Effector memory CD8-positive, alpha-beta T cell (primary cell): ENCODE measurements around the gene SAA1.
A peak's percentile ranks its signal among the peaks of the same experiment; 100 is the strongest.

Experiments used
- ATAC-seq: fragments of 150-1000 bp; cut with Tn5 transposase; replicated peaks from 2 replicates; pipeline ENCODE4 v1.10.0; 2021; ENCODE audit warnings: mild to moderate bottlenecking, moderate library complexity
- DNase-seq, 3 experiments: peaks; one replicate each; pipeline ENCODE4 v3.0.0; 2021
- H3K27ac Mint-ChIP-seq, 2 donors: one replicate each; pipeline ENCODE4 v1.8.0; 2022; ENCODE audit warnings: mild to moderate bottlenecking in 2 of 2, mixed read lengths in 2 of 2, moderate library complexity in 2 of 2
- H3K27me3 Mint-ChIP-seq, 2 donors: one replicate each; pipeline ENCODE4 v1.8.0; 2022; ENCODE audit warnings: mixed read lengths in 2 of 2
- H3K36me3 Mint-ChIP-seq: one replicate; pipeline ENCODE4 v1.8.0; 2022; ENCODE audit warnings: mild to moderate bottlenecking, moderate library complexity, mixed read lengths; ENCODE audit not compliant: insufficient read depth
- H3K4me1 Mint-ChIP-seq, 2 donors: one replicate each; pipeline ENCODE4 v1.8.0; 2022; ENCODE audit warnings: low read depth in 2 of 2, mixed read lengths in 2 of 2
- H3K4me3 Mint-ChIP-seq, 2 donors: one replicate each; pipeline ENCODE4 v1.8.0; 2022; ENCODE audit warnings: mild to moderate bottlenecking in 2 of 2, mixed read lengths in 2 of 2, moderate library complexity in 2 of 2
- H3K9me3 Mint-ChIP-seq, 2 donors: one replicate each; pipeline ENCODE4 v1.8.0; 2022; ENCODE audit warnings: mixed read lengths in 2 of 2

The SAA1 gene

DNA sequence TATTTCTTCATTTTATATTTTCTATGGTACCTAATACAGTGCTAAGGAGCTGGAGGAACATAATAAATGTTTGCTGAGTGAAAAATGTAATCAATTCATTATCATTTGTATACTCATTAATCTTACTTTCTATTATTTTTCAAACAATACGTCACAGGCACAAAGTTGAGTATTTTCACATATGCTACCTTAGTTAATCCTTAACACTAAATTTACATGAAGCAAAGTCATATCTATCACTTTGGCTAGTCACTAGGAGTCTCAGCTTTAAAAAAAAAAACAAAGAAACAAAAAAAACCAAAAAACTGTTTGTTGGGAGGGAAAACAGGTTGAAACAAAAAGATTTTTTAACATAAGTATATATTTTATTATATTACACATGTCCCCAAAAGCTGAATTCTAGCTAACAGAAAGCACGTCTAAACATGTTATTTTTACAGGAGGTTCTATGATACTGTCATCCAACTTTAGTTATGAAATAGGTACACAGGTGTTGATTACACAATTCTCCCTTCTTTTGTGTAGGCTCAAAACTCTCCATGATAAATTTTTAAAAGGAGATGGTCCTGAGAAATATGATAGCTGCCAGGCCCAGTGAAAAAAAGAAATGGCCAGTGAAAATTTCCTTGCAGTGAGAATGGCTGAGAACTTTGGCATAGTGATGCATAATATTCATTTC is 41.5 kb downstream of the SAA1 start:
- Mint-ChIP-seq H3K27ac (peak overlapping the region in 1 of 2 donors; percentile 31), H3K27me3 (no peaks in the 10 kb centered on the region), H3K4me3 (no peak overlapping the region), H3K9me3 (no peaks in the 10 kb centered on the region), H3K36me3 (peaks cover 76% of the 10 kb centered on the region), H3K4me1 (no peaks in the 10 kb centered on the region)
- DNase-seq (no peak), ATAC-seq (no peak)

DNA sequence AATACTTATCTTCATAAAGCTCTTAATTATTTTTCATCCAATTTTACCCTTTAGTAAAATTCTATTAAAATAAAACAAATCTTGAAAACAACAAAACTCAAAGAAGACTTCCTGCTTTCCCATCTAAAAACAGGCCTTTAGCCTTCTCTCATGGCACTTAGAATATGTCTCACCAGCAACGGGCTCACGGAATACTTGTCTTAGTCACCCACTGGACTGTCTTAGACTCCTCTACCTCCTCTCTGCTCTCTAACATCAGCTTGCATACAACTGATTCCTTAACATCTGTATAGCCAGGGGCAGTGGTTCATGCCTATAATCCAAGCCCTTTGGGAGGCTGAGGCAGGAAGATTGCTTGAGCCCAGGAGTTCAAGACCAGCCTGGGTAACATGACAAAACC is 42.2 kb downstream of the SAA1 start:
- H3K27me3 Mint-ChIP-seq, result no peaks in the 10 kb centered on the region
- H3K36me3 Mint-ChIP-seq, result peaks cover 78% of the 10 kb centered on the region

DNA sequence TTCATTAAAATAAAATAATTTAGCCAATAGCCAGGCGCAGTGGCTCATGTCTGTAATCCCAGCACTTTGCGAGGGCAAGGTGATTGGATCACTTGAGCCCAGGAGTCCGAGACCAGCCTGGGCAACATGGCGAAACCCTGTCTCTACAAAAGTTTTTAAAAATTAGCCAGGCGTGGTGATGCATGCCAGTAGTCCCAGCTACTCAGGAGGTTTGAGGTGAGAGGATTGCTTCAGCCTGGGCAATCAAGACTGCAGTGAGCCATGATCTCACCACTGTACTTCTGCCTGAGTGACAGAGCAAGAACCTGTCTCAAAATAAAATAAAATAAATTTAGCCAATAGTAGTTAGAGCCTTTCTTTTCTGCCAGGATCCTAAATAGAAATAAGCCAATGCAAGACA is 43.6 kb downstream of the SAA1 start:
- no peaks in the 10 kb centered on the region for H3K27me3 Mint-ChIP-seq
- peaks cover 79% of the 10 kb centered on the region for H3K36me3 Mint-ChIP-seq
- no peak overlapping the region for H3K27ac Mint-ChIP-seq
- no peaks in the 10 kb centered on the region for H3K4me1 Mint-ChIP-seq
- no peak for DNase-seq
- H3K4me3 Mint-ChIP-seq, result no peak overlapping the region
- H3K9me3 Mint-ChIP-seq, result no peaks in the 10 kb centered on the region
- no peak for ATAC-seq

More for the DNA sequence above, 42.2 kb downstream of the SAA1 start:
- Mint-ChIP-seq H3K27ac (peak overlapping the region in 1 of 2 donors; percentile 41), H3K4me3 (no peak overlapping the region), H3K9me3 (no peaks in the 10 kb centered on the region), H3K4me1 (no peaks in the 10 kb centered on the region)
- ATAC-seq (no peak), DNase-seq (no peak)

DNA sequence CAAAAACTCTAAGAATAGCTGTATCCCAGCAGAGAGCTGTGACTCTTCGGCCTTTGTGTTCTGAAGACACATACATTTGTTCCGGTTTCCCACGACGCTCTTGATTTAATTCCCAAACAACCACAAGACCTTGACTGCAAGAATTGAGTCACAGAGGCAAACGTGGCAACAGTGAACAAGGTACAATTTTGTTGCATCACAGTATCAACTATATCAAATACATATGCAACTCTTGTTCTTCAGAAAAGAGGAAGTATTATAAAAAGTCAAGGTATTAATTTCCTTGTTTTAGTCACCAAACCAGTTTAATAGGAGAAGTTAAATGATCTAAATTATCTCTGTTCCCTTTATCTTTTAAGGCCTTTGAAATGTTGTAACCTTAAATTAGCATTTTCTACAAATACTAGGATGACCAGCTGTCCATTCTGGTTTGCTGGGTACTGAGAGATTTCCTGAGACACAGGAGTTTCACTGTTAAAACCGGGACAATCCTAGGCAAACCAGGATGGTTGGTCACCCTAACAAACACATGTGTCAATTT is 44.8 kb downstream of the SAA1 start:
- no peak overlapping the region for H3K4me3 Mint-ChIP-seq
- no peaks in the 10 kb centered on the region for H3K27me3 Mint-ChIP-seq
- no peaks in the 10 kb centered on the region for H3K9me3 Mint-ChIP-seq
- no peak for DNase-seq
- peaks cover 67% of the 10 kb centered on the region for H3K36me3 Mint-ChIP-seq
- no peak for ATAC-seq
- H3K27ac Mint-ChIP-seq, result peak overlapping the region in 1 of 2 donors; percentile 4
- no peaks in the 10 kb centered on the region for H3K4me1 Mint-ChIP-seq

DNA sequence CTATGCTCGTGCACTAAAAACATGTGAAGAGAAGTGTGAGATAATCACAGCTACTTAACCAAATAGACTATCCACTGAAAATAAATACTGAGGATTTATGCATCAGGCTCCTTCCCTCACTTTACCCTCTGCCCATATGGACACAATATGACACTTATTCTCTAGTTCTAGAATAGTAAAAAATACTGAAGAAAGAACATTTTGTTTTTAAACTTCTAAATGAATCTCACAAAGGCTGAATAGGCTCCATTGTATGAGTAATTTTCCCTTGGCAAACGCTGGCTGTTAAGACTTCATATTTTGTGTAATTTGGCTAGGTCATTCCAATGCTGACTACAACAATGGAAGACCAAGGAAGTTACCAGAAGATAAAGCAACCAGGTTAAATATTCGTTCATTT is 45.9 kb downstream of the SAA1 start:
- H3K36me3 Mint-ChIP-seq, result peaks cover 58% of the 10 kb centered on the region
- DNase-seq, result no peak
- H3K27me3 Mint-ChIP-seq, result no peaks in the 10 kb centered on the region
- no peak overlapping the region for H3K27ac Mint-ChIP-seq
- ATAC-seq, result no peak
- H3K9me3 Mint-ChIP-seq, result no peaks in the 10 kb centered on the region
- no peak overlapping the region for H3K4me3 Mint-ChIP-seq
- no peaks in the 10 kb centered on the region for H3K4me1 Mint-ChIP-seq

DNA sequence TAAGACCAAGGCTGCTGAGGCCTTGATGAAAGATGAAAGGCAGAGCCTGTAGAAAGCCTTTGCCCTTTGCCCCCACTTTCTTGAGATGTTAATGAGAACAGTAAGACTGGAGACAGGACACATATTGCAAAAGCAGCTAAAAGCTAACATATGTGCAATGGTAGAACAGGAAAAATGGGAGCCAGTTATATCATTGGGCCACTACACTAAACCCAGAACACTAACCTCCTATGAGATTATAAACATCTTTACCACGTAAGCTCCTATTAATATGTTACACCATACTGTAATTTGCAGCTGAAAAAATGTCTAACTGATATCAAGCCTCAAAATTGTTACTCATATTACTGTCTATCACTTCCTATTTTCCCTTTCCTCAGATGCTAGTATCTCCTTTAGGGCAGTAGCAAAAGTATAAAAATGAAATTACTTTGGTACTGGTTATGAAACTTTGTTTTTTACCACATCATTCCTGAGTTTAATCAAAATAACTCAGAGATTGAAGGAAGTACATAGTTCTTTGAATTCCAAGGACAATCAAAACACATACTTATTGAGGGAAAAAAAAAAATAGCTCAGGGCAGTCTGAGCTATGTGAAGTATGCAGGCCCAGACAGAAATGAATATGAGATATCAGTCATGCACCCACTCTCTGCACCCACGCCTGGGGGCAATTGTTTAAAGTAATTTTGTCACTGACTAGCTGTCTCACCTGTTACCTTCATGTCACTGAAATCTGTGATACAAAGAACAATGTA is 46.8 kb downstream of the SAA1 start:
- DNase-seq, result no peak
- H3K4me3 Mint-ChIP-seq, result no peak overlapping the region
- peaks cover 0 to 4% of the 10 kb centered on the region in 2 donors for H3K4me1 Mint-ChIP-seq

DNA sequence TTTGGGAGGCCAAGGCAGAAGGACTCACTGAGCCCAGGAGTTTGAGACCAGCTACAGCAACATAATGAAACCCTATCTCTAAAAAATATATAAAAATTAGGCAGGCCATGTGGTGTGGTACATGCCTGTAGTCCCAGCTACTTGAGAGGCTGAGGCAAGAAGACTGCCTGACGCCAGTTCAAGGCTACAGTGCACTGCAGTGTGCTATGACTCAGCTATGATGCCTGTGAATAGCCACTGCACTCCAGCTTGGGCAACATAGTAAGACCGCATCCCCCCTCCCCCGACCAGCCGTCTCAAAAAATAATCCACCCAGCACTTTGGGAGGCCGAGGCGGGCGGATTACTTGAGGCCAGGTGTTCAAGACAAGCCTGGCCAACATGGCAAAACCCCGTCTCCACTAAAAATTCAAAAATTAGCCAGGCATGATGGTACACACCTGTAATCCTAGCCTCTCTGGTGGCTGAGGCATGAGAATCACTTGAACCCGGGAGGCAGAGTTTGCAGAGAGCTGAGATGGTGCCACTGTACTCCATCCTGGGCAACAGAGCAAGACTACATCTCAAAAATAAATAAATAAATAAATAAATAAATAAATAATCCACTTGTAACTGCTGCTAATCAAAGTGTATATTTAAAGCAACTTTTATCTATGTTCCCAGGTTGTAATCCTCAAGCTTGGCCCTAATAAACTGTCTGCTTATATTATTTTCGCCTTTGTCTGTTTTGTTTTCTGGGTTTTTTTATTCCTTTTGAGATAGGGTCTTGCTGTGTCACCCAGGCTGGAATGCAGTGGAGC is 48.1 kb downstream of the SAA1 start:
- no peak for ATAC-seq
- Mint-ChIP-seq H3K36me3 (peaks cover 37% of the 10 kb centered on the region), H3K9me3 (no peaks in the 10 kb centered on the region), H3K4me3 (no peak overlapping the region), H3K4me1 (peaks cover 3 to 12% of the 10 kb centered on the region in 2 donors), H3K27ac (peak overlapping the region in 1 of 2 donors; percentile 35), H3K27me3 (no peaks in the 10 kb centered on the region)
- DNase-seq, result no peak

More for the DNA sequence above, 46.8 kb downstream of the SAA1 start:
- ATAC-seq, result no peak
- no peaks in the 10 kb centered on the region for H3K27me3 Mint-ChIP-seq
- H3K36me3 Mint-ChIP-seq, result peaks cover 51% of the 10 kb centered on the region
- H3K9me3 Mint-ChIP-seq, result no peaks in the 10 kb centered on the region
- H3K27ac Mint-ChIP-seq, result no peak overlapping the region

DNA sequence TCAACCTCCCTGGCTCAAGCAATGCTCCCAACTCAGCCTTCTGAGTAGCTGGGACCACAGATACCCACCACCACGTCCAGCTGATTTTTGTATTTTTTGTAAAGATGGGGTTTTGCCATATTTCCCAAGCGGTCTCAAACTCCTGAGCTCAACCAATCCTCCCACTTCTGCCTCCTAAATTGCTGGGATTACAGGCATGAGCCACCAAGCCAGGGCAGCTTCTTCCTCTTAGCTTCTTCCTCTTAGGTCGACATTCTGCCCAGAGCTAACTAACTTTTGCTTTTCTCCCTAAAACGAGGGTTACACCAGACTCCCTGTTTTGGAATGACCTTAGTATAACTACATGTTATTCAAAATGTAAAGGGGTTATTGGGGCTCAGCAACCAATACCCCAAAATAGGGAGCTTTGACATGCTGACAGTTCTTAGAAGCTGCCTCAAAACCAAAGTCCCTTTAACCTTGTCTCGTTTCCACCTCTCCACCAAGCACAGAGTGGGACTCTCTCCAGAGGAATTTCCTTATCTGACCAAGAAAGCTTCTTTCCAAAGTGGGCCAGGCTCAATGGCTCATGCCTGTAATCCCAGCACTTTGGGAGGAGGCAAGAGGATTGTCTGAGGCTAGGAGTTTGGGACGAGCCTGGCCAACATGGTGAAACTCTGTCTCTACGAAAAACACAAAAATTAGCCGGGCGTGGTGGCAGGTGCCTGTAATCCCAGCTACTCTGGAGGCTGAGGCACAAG is 48.9 kb downstream of the SAA1 start:
- Mint-ChIP-seq H3K36me3 (peaks cover 30% of the 10 kb centered on the region), H3K4me3 (no peak overlapping the region), H3K27ac (peak overlapping the region in 1 of 2 donors; percentile 35), H3K4me1 (peaks cover 9 to 20% of the 10 kb centered on the region in 2 donors), H3K9me3 (no peaks in the 10 kb centered on the region), H3K27me3 (no peaks in the 10 kb centered on the region)
- no peak for DNase-seq
- no peak for ATAC-seq

DNA sequence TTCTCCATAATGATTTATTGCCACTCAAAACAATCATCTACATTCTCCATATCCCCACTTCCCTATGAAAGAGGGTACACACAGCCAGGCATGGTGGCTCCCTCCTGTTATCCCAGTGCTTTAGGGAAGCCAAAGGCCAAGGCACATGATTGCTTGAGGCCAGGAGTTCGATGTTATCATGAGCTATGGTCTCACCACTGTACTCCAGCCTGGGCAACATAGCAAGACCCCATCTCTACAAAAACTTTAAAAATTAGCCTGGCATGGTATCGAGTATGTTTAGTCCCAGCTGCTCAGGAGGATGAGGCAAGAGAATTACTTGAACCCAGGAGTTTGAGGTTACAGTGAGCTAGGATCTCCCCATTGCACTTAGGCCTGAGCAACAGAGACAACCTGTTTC is 49.8 kb downstream of the SAA1 start:
- Mint-ChIP-seq H3K27ac (no peak overlapping the region), H3K36me3 (peaks cover 20% of the 10 kb centered on the region), H3K27me3 (no peaks in the 10 kb centered on the region), H3K4me3 (no peak overlapping the region), H3K4me1 (peaks cover 13 to 28% of the 10 kb centered on the region in 2 donors), H3K9me3 (no peaks in the 10 kb centered on the region)
- no peak for ATAC-seq
- no peak for DNase-seq

DNA sequence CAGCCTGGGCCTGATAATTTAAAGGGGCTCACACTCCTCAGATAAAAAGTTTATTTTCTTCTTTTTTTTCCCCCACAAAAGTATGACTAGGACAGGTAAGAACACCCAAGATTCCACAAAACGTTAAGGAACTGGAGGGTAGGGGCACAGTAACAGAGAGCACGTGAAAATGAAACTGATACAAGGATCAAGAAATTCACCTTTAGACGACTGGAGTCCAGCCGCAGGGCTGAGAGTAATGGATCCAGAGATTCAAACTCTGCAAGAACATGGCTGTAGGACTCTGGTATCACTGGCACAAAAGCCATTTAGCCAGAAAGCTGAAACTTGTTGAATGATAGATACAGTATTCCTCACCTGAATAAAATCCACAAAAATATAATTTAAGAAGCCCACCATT is 51.5 kb downstream of the SAA1 start:
- Mint-ChIP-seq H3K4me1 (peaks cover 22 to 38% of the 10 kb centered on the region in 2 donors), H3K9me3 (no peaks in the 10 kb centered on the region), H3K36me3 (peaks cover 25% of the 10 kb centered on the region), H3K4me3 (no peak overlapping the region), H3K27ac (no peak overlapping the region), H3K27me3 (no peaks in the 10 kb centered on the region)
- ATAC-seq, result no peak
- no peak for DNase-seq
